HepG2 (cell line): ENCODE measurements around the gene SLC25A45. TPM values are rescaled to one million over a fixed set of nuclear protein-coding genes. Genes with fewer than 3 reads are reported as not detected.

Experiments
- JARID2 ChIP-seq: sonication (generic); formaldehyde crosslinking; IDR thresholded peaks from 2 replicates; pipeline ENCODE4 v1.8.1; 2023; ENCODE audit warnings: missing genetic modification reagents, inconsistent platforms; ENCODE audit not compliant: insufficient replicate concordance
- KDM1A ChIP-seq: IDR thresholded peaks from 2 replicates; pipeline ENCODE4 v1.6.1; 2016; ENCODE audit warnings: missing compliant biosample characterization
- KDM6A ChIP-seq: IDR thresholded peaks from 2 replicates; pipeline ENCODE4 v1.6.1; 2016; ENCODE audit warnings: low read depth
- LBX2 ChIP-seq: sonication (generic); formaldehyde crosslinking; IDR thresholded peaks from 2 replicates; pipeline ENCODE4 v1.5.0; 2020; ENCODE audit warnings: missing genetic modification reagents, mild to moderate bottlenecking, borderline replicate concordance
- MBD4 ChIP-seq: IDR thresholded peaks from 2 replicates; pipeline ENCODE4 v1.6.1; 2012; ENCODE audit warnings: low read length, inconsistent platforms, borderline replicate concordance
- NFIC ChIP-seq: IDR thresholded peaks from 2 replicates; pipeline ENCODE4 v1.6.1; 2012; ENCODE audit warnings: mild to moderate bottlenecking, low read length, inconsistent platforms
- PRDM4 ChIP-seq: sonication (generic); formaldehyde crosslinking; IDR thresholded peaks from 2 replicates; pipeline ENCODE4 v1.9.0; 2021; ENCODE audit warnings: missing genetic modification reagents, borderline replicate concordance
- SOX13 ChIP-seq, 3 experiments: fragments of 450-650 bp in 1 of 3; sonication (generic) in 1 of 3; formaldehyde crosslinking in 1 of 3; IDR thresholded peaks in 2 of 3; conservative IDR thresholded peaks in 1 of 3; 2 replicates each; pipeline versions ENCODE4 v1.5.0 to v1.6.1; 2016 to 2020; ENCODE audit warnings: antibody characterized with exemption in 1 of 3, mild to moderate bottlenecking in 1 of 3, missing compliant biosample characterization in 1 of 3, missing genetic modification reagents in 1 of 3, moderate library complexity in 1 of 3
- SSRP1 ChIP-seq: IDR thresholded peaks from 2 replicates; pipeline ENCODE4 v1.6.1; 2016; ENCODE audit warnings: control low read depth
- ZBTB21 ChIP-seq: sonication (generic); formaldehyde crosslinking; IDR thresholded peaks from 2 replicates; pipeline ENCODE4 v1.4.0; 2020; ENCODE audit warnings: missing genetic modification reagents
- ZBTB38 ChIP-seq: sonication (generic); formaldehyde crosslinking; IDR thresholded peaks from 2 replicates; pipeline ENCODE4 v1.5.1; 2020; ENCODE audit warnings: mild to moderate bottlenecking, missing genetic modification reagents
- ZBTB7B ChIP-seq: sonication (generic); formaldehyde crosslinking; IDR thresholded peaks from 2 replicates; pipeline ENCODE4 v1.4.0; 2020; ENCODE audit warnings: missing genetic modification reagents
- ZNF138 ChIP-seq: sonication (generic); formaldehyde crosslinking; IDR thresholded peaks from 2 replicates; pipeline ENCODE4 v1.5.0; 2020; ENCODE audit warnings: mild to moderate bottlenecking, low read depth, missing genetic modification reagents
- ZNF30 ChIP-seq: sonication (generic); formaldehyde crosslinking; IDR thresholded peaks from 2 replicates; pipeline ENCODE4 v1.5.0; 2020; ENCODE audit warnings: mild to moderate bottlenecking, missing genetic modification reagents
- ZNF513 ChIP-seq: sonication (generic); formaldehyde crosslinking; conservative IDR thresholded peaks from 2 replicates; pipeline ENCODE4 v1.5.0; 2020; ENCODE audit warnings: missing genetic modification reagents
- ZNF639 ChIP-seq: conservative IDR thresholded peaks from 2 replicates; pipeline ENCODE4 v1.6.1; 2018; ENCODE audit warnings: missing genetic modification reagents
- ZNF704 ChIP-seq: sonication (generic); formaldehyde crosslinking; IDR thresholded peaks from 2 replicates; pipeline ENCODE4 v1.8.1; 2023; ENCODE audit warnings: mild to moderate bottlenecking, inconsistent platforms, moderate library complexity, missing genetic modification reagents, borderline replicate concordance
- ZNF724P ChIP-seq: sonication (generic); formaldehyde crosslinking; IDR thresholded peaks from 2 replicates; pipeline ENCODE4 v1.8.0; 2022; ENCODE audit warnings: missing genetic modification reagents, borderline replicate concordance
- ZNF773 ChIP-seq: sonication (generic); formaldehyde crosslinking; IDR thresholded peaks from 2 replicates; pipeline ENCODE4 v1.4.0; 2020; ENCODE audit warnings: missing genetic modification reagents, borderline replicate concordance
- ZNF816 ChIP-seq: sonication (generic); formaldehyde crosslinking; IDR thresholded peaks from 2 replicates; pipeline ENCODE4 v1.8.0; 2022; ENCODE audit warnings: missing genetic modification reagents, mild to moderate bottlenecking, borderline replicate concordance
- ZSCAN21 ChIP-seq: sonication (generic); formaldehyde crosslinking; IDR thresholded peaks from 2 replicates; pipeline ENCODE4 v1.8.0; 2022; ENCODE audit warnings: mild to moderate bottlenecking, missing genetic modification reagents, moderate library complexity, borderline replicate concordance
- ZSCAN29 ChIP-seq: sonication (generic); formaldehyde crosslinking; conservative IDR thresholded peaks from 2 replicates; pipeline ENCODE4 v1.4.0; 2020; ENCODE audit warnings: mild to moderate bottlenecking, missing genetic modification reagents
- polyA plus RNA-seq, 8 experiments: library from polyadenylated mRNA; depleted of rRNA in 3 of 8; stranded (reverse) in 7 of 8; unstranded in 1 of 8; fragments of >200 nt; fragmentation: Illumina TruSeq in 4 of 8; extraction: Trizol in 4 of 8; gene quantifications; 2 replicates each; pipeline versions ENCODE4 v1.2.1 to v1.2.3, GENCODE V29; 2011 to 2016; ENCODE audit warnings: low read depth in 4 of 8, missing spikeins in 1 of 8, mixed read lengths in 1 of 8; ENCODE audit not compliant: insufficient read depth in 1 of 8
- total RNA-seq, 5 experiments: library from RNA; depleted of rRNA; stranded (reverse); fragments of >200 nt; fragmentation: Illumina TruSeq; extraction: Trizol; gene quantifications; 2 replicates each; pipeline ENCODE4 v1.2.3, GENCODE V29; 2016; ENCODE audit warnings: low read depth in 1 of 5

The SLC25A45 gene
- total and polyA plus RNA-seq, 2 of the 13 experiments (the other 11 are each of a cell fraction or from before 2014, with no cell fraction given): 1.2 to 3.4 TPM

GRCh38 chr11:65357856-65358356, 24.5 kb downstream of the SLC25A45 start (continued):
- no peak for TF ChIP-seq ZNF724P (CRISPR knock-in tag)
- TF ChIP-seq ZNF513: no peak
- no peak for TF ChIP-seq ZNF773 (CRISPR knock-in tag)
- no peak for TF ChIP-seq ZBTB21 (CRISPR knock-in tag)
- TF ChIP-seq ZBTB38 (CRISPR knock-in tag): 0 out of 2 replicates have a peak, but pooled peaks have one; percentile 33
- TF ChIP-seq ZNF816 (CRISPR knock-in tag): no peak
- no peak for TF ChIP-seq MBD4
- TF ChIP-seq ZSCAN21 (CRISPR knock-in tag): 0 out of 2 replicates have a peak, but pooled peaks have one; percentile 13
- no peak for TF ChIP-seq SSRP1 (CRISPR knock-in tag)
- no peak for TF ChIP-seq ZSCAN29 (CRISPR knock-in tag)
- TF ChIP-seq KDM6A (CRISPR knock-in tag): peak; percentile 52; the same call in 1 of the 2 replicates
- no peak for TF ChIP-seq PRDM4 (CRISPR knock-in tag)
- no peak for TF ChIP-seq NFIC
- no peak for TF ChIP-seq ZNF704 (CRISPR knock-in tag)
- no peak for TF ChIP-seq LBX2 (CRISPR knock-in tag)
- TF ChIP-seq SOX13 (IDR thresholded peaks at IDR 0.05): no peak
- peak in 1 of 2 experiments; percentile 27; a peak in 1 of 4 replicates for TF ChIP-seq SOX13 (CRISPR knock-in tag; conservative IDR thresholded peaks at IDR 0.05 in 1 of 2, IDR thresholded peaks at IDR 0.05 in 1 of 2)
- TF ChIP-seq JARID2 (CRISPR knock-in tag): no peak
- TF ChIP-seq ZBTB7B: peak; percentile 58; the same call in 1 of the 2 replicates
- TF ChIP-seq ZNF30 (CRISPR knock-in tag): no peak
- no peak for TF ChIP-seq ZNF639 (CRISPR knock-in tag)
- no peak for TF ChIP-seq ZNF138 (CRISPR knock-in tag)
- no peak for TF ChIP-seq KDM1A (CRISPR knock-in tag)
